Measurements from ENCODE around the gene OPN1MW3.
"Not testable (repeated sequence)": the region's sequence is repeated elsewhere in the genome, so short reads cannot be mapped to it uniquely, and the experiment has no call there.

The OPN1MW3 gene

DNA sequence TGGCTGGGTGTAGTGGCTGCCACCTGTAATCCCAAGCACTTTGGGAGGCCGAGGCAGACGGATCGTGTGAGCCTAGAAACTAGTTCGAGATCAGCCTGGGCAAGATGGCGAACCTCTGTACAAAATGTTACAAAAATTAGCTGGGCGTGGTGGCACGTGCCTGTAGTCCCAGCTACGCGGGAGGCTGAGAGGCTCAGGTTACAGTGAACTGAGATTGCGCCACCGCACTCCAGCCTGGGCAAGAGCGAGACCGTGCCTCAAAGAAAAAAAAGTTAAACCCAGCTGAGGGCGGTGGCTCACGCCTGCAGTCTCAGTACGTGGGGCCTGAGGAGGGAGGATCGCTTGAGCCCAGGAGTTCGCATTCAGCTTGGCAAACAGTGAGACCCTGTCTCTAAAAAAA, 39.3 kb downstream of the OPN1MW3 start:
- no peak for DNase-seq

DNA sequence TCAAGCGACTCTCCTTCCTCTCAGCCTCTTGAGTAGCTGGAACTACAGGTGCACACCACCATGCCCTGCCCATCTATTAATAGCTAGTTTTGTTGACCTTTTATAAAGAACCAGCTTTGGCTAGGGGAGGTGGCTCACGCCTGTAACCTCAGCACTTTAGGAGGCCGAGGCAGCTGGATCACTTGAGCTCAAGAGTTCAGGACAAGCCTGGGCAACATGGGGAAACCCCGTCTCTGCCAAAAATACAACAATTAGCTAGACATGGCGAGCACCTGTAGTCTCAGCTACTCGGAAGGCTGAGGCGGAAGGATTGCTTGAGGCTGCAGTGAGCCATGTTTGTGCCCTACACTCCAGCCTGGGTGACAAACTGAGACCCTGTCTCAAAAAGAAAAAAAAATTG, 40.9 kb downstream of the OPN1MW3 start:
- no peak for DNase-seq

DNA sequence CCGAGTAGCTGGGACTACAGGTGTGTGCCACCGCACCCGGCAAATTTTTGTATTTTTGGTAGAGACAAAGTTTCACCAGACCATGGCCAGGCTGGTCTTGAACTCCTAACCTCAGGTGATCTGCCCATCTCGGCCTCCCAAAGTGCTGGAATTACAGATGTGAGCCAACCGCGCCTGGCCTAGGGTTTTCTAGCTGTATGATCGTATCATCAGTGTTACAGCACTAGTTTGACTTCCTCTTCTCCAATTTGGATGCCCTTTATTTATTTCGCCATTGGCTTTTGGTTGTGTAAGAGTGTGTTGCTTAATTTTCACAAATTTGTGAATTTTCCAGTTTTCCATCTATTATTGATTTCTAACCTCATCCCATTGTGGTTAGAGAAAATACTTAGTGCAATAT, 43.4 kb downstream of the OPN1MW3 start:
- DNase-seq: no peak

DNA sequence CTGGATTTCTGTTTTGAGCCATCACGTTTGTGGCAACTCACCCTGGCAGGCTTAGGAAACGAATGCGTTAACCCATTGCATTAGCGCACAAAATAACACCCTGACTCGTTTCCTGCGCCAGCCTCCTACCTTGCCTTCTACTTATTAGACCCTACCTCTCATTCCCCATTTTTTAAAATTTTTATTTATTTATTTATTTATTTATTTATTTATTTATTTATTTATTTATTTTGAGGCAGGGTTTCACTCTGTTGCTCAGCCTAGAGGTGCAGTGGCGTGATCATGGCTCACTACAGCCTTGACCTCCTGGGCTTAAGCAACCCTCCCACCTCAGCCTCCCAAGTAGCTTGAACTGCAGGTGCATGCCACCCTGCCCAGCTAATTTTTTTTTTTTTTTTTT, 45.6 kb downstream of the OPN1MW3 start:
- DNase-seq: not testable (repeated sequence)

DNA sequence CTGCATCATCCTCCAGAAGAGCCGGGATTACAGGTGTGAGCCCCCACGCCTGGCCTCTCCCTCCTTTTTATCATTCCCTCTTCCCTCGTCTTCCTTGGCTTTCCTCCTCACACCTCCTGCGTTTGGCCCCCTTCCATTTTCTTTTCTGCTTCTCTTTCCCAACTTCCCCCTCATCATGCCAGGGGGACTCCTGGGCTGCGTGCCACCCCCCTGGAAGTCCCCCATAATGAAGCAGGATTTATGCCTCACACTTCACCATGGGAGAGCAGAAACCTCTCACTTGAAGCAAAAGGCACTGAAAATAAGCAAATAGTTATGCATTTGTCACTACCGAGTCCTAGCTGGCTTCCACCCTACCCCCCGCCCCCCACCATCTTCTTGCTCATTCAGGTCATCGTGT, 46.1 kb downstream of the OPN1MW3 start:
- DNase-seq: no peak

DNA sequence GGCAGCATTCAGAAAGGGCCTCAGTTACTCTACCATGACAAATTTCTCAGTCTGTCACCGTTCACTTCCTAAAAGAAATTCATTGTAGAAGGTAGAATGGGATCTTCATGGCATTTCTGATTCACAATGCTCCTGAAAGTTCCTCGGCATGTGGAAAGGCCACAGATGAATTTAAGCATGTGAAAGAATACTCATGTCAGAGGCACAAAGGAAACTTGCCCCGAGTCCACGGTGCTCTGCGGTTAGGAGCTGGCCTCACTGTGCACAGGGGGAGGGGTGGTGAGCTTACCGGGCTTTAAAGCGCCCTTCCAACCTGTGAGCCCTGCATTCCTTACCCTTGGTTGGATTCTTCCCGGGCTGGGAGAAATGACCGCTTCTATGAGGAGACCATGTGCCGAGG, 47.5 kb downstream of the OPN1MW3 start:
- DNase-seq: no peak

DNA sequence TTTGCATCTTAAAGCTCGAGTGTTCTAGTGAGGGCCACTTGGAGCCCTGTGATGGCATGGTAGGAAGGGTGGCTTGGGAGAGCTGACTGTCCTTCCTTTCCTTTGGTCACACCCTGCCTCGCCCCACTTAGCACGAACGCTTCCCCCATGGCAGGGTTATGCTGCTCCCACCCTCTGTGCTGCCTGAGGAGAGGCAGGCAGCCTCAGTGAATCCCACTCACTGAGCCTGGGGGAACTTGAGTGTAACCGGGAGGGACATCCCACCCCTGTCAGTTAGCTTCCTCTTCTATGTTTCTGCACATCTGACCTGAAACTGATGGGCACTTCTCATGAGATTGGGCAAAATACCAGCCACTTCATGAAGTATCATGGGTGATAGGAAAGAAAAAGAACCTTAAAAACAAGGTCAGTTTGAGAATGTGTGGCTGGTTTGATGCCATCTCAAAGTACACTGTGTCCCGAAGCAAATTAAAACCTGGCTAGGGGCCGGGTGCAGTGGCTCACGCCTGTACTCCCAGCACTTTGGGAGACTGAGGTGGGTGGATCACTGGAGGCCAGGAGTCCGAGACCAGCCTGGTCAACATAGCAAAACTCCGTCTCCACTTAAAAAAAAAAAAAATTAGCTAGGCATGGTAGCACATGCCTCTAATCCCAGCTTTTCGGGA, 48.3 kb downstream of the OPN1MW3 start:
- no peak for DNase-seq

DNA sequence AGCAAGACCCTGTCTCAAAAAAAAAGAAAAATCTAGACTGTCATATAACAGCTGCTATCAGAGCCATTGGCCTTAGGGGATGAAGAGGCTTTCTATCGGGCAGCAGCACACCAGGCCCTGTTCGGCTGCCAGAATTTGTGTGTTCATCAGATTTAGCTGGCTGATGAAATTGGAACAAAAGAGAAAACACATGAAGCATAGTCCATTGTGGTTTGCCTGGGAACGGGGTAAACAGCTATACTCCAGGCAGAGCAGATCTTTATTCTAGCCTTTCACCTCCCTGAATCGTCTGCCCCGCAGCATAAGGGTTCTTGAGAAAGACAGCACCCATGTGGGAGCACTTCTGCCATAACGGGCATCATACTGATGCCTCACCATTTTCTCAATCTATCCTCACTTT, 49.8 kb downstream of the OPN1MW3 start:
- no peak for DNase-seq

DNA sequence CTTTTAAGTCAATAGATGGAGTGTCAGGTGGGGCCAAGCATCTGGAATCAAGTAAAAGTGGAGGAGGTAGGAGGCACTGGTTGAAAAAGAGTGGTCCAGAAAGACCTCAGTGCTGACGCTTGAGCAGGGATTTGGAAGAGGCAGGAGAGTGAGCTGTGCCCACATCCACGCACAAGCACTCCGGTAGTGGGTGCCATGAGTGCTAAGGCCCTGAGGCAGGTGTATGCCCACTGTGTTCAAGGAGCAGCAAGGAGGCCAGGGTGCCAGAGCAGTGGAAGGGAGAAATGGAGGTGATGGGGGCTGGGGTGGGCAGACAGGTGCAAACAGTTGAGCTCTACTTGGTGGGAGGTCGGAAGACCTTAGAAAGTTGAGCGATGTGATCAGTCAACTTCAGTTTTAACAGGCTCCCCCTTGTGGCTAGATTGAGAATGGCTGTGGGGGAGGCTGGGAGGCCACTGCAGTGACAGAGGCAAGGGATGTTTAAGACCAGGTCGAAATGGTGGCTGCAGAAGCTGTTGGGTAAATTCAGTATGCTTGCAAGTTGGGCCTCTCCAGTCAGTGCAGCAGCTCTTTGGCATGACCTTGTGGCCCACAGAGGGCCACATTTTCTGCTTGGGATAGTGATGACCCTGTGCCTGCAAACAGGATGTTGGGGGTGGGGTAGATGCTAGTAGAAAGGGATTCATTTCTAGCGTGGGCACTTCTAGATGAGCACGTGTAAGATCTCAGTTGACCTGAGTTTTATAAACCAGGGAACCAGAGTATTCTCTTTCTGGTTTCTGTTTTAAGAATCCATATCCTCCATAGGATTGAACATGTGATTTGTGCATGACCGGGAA, 50.9 kb downstream of the OPN1MW3 start:
- peak; percentile 49 for DNase-seq

DNA sequence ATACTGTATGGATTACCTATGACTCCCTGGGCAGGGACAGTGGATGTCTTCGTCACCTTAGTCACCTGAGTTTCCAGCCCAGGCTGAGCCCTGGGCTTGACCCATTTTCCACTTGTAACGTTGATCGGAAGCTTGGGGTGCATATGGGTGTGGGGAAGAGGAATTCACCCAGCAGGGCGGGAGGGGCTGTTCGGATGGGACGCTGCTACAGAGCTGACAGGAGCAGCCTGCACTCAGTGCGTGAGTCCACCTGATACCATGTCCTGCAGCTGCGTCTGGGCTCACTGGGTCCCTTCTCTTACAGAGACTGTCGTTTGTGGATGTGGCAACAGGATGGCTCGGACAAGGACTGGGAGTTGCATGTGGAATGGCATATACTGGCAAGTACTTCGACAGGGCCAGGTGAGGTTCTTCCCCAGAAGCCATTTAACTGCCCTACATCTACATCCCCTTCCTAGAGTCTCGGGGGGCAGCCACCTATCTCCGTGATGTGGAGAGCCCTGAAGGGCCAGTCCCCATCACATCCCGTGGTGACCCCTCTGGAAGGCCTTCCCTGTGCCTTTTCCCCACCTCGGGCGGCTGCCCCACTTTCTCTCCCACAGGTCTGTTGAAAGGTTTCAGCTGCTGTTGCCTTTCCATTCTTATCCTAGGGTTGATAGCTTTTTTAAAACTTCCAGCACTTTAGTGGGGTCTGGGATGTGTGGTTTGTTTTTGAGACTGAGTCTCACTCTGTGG, 51.8 kb downstream of the OPN1MW3 start:
- DNase-seq: no peak

DNA sequence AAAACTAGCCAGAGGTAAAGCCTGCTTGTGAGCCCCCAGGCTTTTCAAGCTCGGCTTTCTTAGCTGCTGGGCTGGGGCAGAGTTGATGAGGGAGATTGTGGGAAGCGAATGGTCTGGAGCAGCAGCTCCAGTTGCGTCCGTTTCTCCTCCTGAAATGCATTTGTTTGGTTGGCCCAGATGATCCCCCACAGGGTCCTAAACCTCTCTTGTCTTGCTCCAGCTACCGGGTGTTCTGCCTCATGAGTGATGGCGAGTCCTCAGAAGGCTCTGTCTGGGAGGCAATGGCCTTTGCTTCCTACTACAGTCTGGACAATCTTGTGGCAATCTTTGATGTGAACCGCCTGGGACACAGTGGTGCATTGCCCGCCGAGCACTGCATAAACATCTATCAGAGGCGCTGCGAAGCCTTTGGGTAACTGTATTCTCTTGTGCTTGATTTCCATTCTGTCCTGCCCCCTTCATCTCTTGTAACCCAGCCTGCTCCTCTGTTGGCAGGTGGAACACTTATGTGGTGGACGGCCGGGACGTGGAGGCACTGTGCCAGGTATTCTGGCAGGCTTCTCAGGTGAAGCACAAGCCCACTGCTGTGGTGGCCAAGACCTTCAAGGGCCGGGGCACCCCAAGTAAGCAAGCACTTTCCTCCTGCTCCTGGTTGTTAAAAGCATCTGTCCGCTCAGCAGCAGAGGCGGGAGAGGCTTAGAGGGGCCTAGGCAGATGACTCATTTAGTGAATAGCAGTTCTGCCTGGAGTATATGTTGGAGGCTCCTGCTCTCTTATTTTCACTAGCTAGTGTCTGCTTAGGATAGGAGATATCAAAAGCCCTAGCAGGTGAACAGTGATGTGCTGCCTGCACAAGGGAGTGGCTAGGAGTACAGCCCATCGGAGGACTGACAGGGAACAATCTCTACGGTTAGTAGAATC, 53.5 kb downstream of the OPN1MW3 start:
- DNase-seq: no peak

DNA sequence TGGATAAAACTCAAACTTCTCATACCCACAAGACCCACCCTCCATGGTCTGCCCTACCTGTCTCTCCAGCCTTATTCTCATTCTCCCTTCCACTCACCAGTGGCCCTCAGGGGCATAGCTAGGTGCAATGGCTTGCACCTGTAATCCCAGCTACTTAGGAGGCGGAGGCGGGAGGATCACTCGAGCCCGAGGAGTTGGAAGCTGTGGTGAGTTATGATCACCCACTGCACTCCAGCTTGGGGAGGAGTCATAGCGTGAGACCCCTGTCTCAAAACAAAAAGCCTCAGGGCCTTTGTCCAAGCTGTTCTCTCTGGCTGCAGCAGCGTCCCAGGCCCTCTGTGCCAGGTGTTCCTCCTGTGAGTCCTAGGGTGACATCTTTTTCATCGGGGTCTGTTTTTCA, 54.7 kb downstream of the OPN1MW3 start:
- DNase-seq: no peak

DNA sequence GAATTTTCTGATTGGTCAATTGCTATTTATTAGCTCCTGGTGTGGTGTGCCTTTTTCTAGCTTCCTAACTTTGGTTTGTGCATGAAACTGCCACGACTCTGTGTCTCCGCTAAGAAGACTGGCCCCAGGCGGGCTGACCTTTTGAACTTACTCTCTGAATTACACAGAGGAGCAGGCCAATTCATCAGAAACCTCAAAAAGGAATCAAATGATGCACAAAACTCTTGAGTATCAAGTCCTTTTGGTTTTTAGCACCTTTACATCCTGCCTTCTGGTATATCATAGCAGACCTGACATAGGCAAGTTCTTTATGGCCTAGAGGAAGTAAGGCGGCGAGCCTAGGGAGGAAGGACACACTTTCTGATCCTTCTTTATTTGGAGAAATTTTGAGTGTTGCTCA, 55.8 kb downstream of the OPN1MW3 start:
- no peak for DNase-seq

DNA sequence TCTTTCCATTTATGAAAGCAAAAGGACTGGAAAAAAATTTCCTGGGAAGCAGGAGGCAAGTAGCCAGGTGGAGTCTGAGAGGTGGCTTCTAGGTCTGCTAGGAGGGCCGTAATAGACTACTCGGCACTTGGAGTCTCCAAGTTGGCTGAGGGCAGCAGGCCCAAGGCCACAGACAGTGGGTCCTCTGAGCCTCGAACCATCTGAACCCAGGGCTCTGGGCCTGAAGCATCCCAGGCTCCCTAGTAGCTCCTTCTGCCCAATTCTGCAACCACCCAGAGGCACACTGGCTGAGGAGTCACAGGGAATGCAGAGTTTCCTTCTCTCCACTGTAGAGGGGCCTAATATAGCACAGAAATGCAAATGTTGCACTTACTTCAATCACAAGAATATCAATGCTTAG, 58.0 kb downstream of the OPN1MW3 start:
- DNase-seq: no peak

DNA sequence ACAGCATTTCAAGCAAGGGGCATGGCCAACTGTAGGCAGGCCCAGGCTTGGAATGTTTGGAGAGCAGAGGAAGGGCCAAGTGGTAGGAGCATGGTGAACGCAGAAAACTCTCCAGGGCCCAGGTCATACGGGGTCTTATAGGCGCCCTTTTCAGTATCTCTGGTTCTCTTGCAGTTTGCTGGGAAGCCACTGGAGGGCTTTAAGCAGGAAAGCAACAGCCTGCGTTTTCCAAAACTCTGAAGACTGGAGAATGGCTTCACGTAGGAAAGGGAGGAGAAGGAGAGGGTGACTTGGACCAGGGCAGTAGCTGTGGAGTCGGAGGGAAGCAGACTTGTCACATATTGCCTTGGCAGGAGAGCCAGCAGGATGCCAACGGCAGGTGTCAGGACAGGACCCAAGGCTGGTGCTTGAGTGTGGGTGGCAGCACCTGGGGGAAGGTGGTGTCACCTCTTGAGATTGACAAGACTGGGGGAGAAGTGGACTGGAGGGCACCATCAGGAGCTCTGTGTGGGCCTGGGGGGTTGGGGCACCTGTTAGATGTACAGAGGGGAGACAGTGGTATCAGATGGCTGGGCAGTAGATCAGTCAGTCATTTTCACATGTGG, 60.1 kb downstream of the OPN1MW3 start:
- DNase-seq: no peak

DNA sequence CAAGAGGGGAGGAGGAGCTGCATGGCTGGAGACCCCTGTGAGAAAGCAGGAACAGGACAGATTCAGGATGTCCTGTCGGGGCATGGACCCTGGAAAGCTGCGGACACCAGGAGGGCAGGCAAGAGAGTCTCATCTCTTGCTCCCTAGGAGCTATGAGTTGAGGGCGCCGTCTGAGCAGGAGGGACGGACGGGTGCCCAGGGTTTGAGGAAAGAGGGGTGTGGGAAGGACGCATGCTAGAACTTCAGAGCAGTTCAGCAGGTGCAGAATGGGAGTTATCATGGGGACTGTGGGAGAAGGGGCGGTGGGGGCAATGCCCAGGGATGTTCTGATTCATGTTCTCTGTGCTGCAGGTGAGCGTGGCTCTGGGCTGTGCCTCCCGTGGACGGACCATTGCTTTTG, 63.0 kb downstream of the OPN1MW3 start:
- no peak for DNase-seq

All from 8988T (cell line).